Measurements from ENCODE around the gene MFAP4.

DNA sequence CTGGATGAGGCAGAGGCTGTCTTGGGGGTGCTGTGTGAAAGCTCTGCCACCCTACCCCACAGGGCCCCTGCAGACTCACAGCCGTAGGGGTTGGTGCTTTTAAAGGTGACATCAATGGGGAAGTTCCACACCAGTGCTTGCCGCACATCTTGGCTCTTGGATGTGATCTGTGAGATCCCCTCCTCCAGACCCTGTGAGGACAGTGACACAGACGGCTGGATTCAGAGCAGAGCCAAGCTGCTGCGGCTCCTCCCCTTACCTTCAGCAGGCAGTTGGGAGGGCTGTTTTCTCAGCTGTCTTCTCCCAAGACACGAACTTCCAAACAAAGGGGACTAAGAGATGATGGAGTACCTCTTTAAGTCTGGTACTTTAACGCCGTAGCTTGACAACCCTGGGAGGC, 29.2 kb downstream of the MFAP4 start:
- TF ChIP-seq, protein P1, sequence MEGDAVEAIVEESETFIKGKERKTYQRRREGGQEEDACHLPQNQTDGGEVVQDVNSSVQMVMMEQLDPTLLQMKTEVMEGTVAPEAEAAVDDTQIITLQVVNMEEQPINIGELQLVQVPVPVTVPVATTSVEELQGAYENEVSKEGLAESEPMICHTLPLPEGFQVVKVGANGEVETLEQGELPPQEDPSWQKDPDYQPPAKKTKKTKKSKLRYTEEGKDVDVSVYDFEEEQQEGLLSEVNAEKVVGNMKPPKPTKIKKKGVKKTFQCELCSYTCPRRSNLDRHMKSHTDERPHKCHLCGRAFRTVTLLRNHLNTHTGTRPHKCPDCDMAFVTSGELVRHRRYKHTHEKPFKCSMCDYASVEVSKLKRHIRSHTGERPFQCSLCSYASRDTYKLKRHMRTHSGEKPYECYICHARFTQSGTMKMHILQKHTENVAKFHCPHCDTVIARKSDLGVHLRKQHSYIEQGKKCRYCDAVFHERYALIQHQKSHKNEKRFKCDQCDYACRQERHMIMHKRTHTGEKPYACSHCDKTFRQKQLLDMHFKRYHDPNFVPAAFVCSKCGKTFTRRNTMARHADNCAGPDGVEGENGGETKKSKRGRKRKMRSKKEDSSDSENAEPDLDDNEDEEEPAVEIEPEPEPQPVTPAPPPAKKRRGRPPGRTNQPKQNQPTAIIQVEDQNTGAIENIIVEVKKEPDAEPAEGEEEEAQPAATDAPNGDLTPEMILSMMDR (conservative IDR thresholded peaks at IDR 0.05) = no peak
- TF ChIP-seq EZH2 (IDR thresholded peaks at IDR 0.05; ENCODE audit: low read depth) = no peak

Measured in PC-9 (cell line).